ACHN (cell line): ENCODE results near the gene SLC22A3.

ENCODE experiments used
- DNase-seq: peaks from one replicate; pipeline ENCODE4 v3.0.0-alpha.2; 2015
- in situ Hi-C: cut with HindIII; loops from 2 replicates; pipeline ENCODE4 v1.10.0; 2017; ENCODE audit warnings: low sequenced_read_pairs, low pct_ligation_motif_present, low pct_unique_long_range_greater_than_20kb

The SLC22A3 gene

DNA sequence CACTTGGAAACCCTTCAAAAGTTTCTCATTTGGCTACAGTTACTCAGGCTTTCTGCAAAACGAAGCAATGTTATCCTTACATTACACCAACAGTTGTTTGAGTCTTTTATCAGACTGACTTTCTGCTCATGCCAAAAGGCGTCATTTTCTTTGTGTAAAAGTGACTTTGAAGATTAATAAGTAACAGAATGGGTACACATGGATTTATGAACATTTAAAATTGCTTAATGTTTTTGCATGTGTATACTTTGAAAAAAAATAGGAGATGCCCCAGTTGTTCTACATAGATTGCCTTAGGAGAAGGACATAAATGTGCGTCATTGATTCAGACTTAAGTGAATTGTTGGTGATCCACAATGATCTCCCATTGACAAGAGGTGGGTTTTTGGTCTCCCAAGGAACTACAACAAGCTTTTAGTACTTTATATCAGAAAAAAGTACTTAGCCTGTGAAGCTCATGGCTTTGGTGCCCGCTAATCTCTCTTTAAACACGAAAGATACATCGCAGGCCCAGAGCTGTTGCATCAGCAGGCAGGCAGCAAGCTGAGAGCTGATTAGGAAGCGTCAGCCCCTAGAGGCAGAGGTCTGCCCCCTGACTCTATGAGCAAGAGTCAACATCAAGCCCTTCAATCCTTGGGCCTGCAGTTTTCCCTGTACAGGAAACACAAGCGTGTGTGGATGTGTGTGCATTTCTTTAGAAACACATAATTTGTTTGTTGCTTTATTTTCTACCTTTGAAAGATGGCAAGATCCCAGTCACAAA lies 45.9 kb downstream of the SLC22A3 start:
- no peak for DNase-seq
- in situ Hi-C loops: no loop called here

DNA sequence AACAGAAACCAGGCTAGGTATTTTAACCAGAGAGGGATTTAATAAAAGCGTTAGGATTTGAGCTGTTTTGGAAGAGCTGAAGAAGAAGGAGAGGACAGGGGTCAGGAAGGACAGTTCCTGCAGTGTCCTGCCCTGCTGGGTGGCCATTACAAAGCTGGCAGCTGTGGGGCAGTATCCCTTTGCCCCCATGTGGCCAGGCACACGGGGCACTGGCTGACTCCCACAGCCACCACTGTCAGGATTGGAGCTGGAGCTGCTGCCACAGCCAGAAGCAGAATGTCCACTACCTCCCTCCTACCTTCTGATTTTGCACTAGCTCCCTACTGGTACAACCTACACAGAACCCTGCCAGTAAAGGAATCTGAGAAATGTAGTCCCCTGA lies 46.5 kb downstream of the SLC22A3 start:
- DNase-seq: no peak
- in situ Hi-C loops: no loop called here

DNA sequence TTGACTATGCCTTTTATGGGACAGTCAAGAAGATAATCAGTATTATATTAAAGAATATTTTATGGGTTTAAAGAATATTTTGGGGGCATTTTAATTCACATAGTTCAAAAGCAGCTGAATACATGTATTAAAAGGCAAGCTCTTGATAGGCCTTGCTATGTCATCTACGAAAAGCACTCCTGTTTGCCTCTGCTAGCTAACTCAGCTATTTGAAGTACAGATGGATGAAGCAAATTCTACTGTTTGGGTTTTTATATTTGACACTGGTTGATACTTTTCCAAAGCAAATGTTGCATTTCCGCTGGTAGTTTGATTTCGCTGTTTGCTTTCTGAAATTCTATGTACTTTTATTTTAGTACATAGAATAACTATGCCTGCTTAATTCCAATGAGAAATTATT lies 47.0 kb downstream of the SLC22A3 start:
- in situ Hi-C loops: no loop called here
- DNase-seq: no peak

DNA sequence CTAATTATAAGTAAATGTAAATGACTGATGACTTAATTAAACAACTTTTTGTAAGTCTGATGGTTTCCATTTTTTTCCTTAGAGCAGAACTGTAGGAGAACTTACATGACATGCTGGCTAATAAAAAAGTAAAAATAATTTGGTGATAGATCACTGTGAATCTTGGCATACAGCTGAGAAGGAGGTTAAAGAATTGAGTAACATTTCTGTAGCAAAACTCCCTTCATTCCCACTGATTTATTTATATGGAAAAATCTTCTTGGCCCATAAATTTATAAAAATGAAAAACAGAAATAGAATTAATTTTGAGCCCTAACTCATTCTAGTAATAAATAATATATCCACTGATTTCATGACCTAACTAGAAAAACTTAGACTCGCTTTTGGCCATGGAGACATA lies 48.1 kb downstream of the SLC22A3 start:
- in situ Hi-C loops: no loop called here
- DNase-seq: no peak

DNA sequence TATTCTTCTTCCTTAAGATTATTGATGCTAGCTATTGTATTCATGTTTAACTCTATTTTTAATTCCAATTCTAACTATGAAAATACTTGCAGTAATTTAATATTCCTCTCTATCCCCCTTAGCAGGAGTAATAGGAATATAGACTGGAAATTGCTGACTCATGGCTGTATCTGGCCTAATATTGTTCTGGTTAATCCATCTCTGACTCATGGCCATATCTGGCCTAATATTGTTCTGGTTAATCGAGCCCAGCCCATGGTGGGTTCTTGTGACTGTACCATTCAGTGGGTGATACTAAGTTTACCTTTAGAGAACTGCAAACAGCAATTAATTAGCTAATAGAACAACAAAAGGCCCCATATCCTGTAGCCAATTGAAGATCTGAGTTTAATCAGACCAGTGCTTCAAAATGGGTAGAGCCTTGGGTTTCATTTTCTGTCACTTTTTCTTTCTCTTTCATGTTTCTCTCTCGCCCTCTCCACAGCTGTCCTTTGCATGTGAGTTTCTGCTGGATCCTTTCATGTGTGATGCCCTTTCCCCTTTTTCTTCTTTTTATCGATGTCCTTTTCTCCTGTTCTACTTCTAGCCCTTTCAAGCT lies 50.6 kb downstream of the SLC22A3 start:
- in situ Hi-C loops: no loop called here
- DNase-seq: no peak

DNA sequence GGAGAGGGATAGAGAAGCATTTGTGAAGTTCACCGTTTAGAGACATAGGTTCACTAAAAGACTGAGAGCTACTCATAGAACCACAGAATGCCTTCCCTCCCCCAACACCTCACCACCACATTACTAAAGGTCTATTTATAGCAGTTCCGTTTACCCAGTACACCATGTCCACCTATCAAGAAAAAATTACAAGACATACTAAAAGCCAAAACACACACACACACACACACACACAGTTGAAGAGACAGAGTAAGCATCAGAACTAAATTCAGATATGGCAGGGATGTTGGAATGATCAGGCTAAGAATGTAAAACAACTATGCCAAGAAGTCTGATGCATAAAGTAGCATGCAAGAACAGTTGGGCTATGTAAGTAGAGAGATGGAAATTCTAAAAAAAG lies 52.3 kb downstream of the SLC22A3 start:
- DNase-seq: no peak

GRCh38 chr6:160408528-160408927 lies 60.4 kb downstream of the SLC22A3 start:
- in situ Hi-C loops: no loop called here
- no peak for DNase-seq

More for the DNA sequence above, 52.3 kb downstream of the SLC22A3 start:
- in situ Hi-C loops: no loop called here

DNA sequence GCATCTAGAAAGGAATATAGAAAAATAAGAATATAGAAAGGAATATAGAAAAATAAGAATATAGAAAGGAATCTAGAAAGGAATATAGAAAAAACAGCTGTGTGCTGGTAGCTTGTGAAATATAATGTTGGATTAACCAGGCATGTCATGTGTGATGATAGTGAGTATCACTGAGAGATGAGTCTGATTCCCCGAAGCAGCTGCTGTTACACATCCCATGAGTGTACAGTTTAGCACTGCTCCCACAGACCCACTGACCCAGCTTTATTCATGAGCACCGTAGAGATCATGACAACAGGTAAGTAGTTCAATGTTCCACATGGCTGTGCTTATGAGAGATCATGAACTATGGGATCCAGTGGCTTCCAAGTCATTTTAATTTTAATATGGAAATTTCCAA lies 64.8 kb downstream of the SLC22A3 start:
- in situ Hi-C loops: no loop called here
- no peak for DNase-seq

- in situ Hi-C loops: no loop called here
- no peak for DNase-seq
Measured at GRCh38 chr6:160417146-160417545, 69.0 kb downstream of the SLC22A3 start.

- DNase-seq: no peak
- in situ Hi-C loops: no loop called here
Measured at GRCh38 chr6:160417550-160417949, 69.4 kb downstream of the SLC22A3 start.

DNA sequence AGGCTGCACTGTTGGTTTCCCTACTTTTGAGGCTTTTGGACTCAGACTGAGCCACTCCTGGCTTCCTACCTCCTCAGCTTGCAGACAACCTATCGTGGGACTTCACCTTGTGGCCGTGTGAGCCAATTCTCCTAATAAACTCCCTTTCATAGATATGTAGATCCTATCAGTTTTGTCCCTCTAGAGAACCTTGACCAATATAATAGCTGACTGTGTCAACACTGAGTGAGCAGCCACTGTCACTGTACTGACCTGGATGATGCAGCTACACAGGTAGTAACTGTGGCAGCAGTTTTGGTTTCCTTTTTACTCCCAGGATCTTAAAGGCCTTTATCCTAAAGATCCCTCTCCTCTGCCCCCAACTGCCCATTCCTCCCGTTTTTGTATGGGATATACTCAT lies 70.2 kb downstream of the SLC22A3 start:
- in situ Hi-C loops: no loop called here
- no peak for DNase-seq

GRCh38 chr6:160419488-160419887 lies 71.3 kb downstream of the SLC22A3 start:
- no peak for DNase-seq
- in situ Hi-C loops: no loop called here

DNA sequence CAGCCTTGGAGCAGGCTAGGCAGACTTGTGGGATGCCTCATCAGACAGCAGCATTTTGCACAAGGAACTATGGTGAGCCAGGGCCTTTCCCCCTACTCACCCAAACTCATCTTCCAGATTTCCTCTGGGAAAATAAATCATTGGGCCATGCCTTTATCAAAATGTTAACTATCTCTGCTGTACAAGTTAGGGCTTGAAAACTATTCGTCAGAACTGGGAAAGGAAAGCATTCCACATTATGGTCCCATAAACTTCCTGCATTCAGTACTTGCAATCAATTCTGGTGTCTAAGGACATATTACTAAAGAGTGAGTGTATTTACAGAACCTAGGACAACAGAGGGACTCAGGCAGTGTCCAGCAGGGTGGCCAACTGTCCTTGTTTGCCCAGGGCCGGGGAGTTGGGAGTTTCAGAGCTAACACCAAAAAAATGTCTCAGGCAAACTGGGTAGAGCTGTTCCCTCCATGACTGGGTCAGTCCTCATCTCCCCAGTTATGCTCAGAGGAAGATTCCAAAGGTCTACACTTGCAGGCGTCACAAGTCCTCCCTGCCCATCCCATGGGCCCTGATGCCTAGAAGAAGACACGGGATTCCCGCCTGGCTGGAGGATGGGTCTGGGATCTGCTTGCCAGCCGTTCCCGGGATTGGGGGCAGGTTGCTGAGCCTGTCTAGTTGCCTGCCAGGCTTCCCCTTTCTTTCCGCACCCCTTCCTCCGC lies 72.2 kb downstream of the SLC22A3 start:
- DNase-seq: no peak
- in situ Hi-C loops: no loop called here

DNA sequence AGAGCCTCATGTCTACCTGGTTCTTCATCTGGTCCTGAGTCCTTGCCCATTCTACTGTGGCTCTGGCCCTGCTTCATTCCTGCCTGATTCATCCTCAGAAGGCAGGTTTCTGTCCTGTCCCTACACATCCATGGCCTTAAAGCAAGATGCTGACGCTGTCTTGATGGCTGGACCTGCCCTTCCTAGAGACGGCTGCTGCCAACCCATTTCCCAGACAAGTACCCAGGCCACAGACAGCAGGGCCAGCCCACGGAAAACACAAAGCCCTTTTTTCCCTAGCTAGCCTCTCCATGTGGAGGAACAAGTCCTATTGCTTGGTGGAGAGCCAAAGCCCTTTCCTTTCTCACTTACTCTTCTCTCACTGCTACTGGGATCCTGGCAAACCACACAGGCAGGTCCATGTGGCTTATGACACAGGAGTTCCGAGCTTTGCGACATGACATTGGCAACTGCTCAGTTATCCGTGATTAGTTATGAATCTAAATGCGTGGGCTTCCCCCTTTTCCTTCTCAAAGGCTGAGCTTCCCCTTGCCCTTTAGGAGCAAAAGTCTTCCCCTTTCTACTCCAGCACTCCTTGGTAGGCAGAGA lies 72.9 kb downstream of the SLC22A3 start:
- DNase-seq: no peak
- in situ Hi-C loops: no loop called here

GRCh38 chr6:160421854-160422253 lies 73.7 kb downstream of the SLC22A3 start:
- DNase-seq: no peak
- in situ Hi-C loops: no loop called here

- in situ Hi-C loops: no loop called here
- peak; percentile 2 for DNase-seq
Measured at GRCh38 chr6:160424256-160424655, 76.1 kb downstream of the SLC22A3 start.

DNA sequence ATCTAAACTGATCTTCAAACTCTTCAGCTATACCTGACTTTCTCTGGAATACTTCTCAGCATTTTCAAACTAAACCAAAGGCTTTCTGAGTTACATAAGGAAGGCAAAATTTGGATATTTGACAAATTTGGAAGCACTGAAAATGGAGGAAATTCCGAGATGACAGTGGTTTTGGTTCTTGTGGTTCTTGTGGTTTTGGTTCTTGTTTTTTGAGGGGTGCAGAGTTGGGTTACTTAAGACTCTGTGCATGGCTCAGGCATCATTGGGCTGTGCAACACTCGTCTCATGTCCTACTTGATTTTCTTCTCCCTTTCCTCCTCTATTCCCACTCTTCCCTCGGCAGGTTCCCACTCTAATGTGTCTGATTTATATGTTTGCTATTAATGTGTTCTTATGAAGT lies 78.0 kb downstream of the SLC22A3 start:
- no peak for DNase-seq
- in situ Hi-C loops: no loop called here

- in situ Hi-C loops: no loop called here
- DNase-seq: no peak
Measured at GRCh38 chr6:160427312-160428068, 79.3 kb downstream of the SLC22A3 start.

GRCh38 chr6:160428069-160428430 lies 79.9 kb downstream of the SLC22A3 start:
- in situ Hi-C loops: no loop called here

More at GRCh38 chr6:160428069-160428430, 79.9 kb downstream of the SLC22A3 start:
- DNase-seq: no peak
